ENCODE measurements around the gene ARHGEF12.

The ARHGEF12 gene

DNA sequence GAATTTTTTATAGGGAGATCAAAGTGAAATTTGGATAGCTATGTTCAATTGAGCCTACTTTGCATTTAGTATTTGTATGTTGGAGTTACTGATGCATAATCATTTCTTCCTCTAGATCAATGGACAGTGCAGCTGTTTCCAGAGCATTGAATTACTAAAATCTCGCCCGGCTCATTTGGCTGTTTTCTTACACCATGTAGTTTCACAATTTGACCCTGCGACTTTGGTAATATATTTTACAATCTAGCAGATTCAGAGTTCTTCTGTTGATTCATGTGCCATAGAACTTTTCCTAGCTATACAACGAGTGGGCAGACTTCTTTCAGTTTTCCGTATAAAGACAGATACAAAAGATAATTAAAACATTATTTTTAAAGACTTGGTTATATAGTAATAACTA, 105.4 kb downstream of the ARHGEF12 start:
- Histone ChIP-seq H3K4me1 (ENCODE audit: control insufficient read depth in 1 of 2, insufficient read depth in 1 of 2, low read depth in 1 of 2, low read length in 1 of 2) (no peaks in the 10 kb centered on the region), H3K27me3 (peaks cover 11% of the 10 kb centered on the region), H3K36me3 (no peaks in the 10 kb centered on the region), H3K9me3 (no peaks in the 10 kb centered on the region), H3K4me3 (ENCODE audit: low read depth in 1 of 2, low read length in 1 of 2) (no peak overlapping the region), H3K27ac (no peak overlapping the region)
- TF ChIP-seq, protein P1, sequence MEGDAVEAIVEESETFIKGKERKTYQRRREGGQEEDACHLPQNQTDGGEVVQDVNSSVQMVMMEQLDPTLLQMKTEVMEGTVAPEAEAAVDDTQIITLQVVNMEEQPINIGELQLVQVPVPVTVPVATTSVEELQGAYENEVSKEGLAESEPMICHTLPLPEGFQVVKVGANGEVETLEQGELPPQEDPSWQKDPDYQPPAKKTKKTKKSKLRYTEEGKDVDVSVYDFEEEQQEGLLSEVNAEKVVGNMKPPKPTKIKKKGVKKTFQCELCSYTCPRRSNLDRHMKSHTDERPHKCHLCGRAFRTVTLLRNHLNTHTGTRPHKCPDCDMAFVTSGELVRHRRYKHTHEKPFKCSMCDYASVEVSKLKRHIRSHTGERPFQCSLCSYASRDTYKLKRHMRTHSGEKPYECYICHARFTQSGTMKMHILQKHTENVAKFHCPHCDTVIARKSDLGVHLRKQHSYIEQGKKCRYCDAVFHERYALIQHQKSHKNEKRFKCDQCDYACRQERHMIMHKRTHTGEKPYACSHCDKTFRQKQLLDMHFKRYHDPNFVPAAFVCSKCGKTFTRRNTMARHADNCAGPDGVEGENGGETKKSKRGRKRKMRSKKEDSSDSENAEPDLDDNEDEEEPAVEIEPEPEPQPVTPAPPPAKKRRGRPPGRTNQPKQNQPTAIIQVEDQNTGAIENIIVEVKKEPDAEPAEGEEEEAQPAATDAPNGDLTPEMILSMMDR (IDR thresholded peaks at IDR 0.05), result no peak

DNA sequence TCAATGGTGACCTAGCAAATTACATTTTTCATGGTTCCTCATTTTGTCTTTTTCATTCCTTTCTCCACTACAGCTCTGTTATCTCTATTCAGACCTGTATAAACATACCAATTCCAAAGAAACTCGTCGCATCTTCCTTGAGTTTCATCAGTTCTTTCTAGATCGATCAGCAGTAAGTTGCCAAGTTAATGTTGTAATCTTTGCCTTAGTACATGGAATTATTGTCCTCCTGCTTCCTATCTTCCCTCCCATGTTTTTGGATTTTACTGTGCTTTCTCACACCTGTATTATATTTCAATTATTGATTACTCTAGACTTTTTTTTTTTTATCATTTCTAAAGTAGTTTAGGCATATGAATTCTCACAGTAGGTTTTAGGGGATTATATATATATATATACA, 105.8 kb downstream of the ARHGEF12 start:
- TF ChIP-seq, protein P1 (IDR thresholded peaks at IDR 0.05), result no peak
- Histone ChIP-seq H3K27ac (no peak overlapping the region), H3K9me3 (no peaks in the 10 kb centered on the region), H3K4me3 (ENCODE audit: low read depth in 1 of 2, low read length in 1 of 2) (no peak overlapping the region), H3K4me1 (ENCODE audit: control insufficient read depth in 1 of 2, insufficient read depth in 1 of 2, low read depth in 1 of 2, low read length in 1 of 2) (no peaks in the 10 kb centered on the region), H3K36me3 (no peaks in the 10 kb centered on the region), H3K27me3 (peaks cover 11% of the 10 kb centered on the region)

DNA sequence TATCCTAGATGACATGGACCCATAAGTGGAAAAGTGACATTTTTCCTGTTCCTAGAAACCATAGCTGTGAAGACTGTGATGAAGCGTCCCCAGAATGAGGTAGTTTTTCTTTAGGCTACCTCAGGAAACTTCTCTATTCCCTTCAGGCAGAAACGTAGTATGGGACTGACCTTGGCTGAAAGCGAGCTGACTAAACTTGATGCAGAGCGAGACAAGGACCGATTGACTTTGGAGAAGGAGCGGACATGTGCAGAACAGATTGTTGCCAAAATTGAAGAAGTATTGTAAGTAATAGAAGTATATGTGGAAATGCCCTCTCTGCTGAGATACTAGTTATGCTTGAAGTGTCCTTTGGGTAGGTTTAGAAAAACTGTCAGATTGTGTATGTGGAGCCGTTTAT, 110.6 kb downstream of the ARHGEF12 start:
- Histone ChIP-seq H3K36me3 (no peaks in the 10 kb centered on the region), H3K4me1 (ENCODE audit: control insufficient read depth in 1 of 2, insufficient read depth in 1 of 2, low read depth in 1 of 2, low read length in 1 of 2) (no peaks in the 10 kb centered on the region), H3K9me3 (no peaks in the 10 kb centered on the region), H3K27ac (no peak overlapping the region), H3K27me3 (peaks cover 4% of the 10 kb centered on the region), H3K4me3 (ENCODE audit: low read depth in 1 of 2, low read length in 1 of 2) (no peak overlapping the region)
- TF ChIP-seq, protein P1 (IDR thresholded peaks at IDR 0.05), result no peak

DNA sequence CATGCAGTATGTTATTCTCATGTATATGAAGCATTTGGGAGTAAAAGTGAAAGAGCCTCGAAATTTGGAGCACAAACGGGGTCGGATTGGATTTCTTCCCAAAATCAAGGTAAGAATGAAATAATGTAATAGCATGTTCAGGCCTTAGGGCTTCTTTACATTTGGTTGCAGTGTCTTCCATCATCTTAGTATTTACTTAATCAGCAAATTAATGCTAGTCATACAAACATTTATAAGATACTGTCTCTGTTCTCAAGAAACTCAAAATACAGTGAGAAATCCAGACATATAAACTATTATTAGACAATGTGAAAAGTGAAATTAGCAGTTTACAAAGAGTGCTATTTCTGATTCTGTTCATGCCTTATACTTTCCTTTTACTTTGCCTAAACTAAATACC, 112.0 kb downstream of the ARHGEF12 start:
- TF ChIP-seq, protein P1 (IDR thresholded peaks at IDR 0.05), result no peak

DNA sequence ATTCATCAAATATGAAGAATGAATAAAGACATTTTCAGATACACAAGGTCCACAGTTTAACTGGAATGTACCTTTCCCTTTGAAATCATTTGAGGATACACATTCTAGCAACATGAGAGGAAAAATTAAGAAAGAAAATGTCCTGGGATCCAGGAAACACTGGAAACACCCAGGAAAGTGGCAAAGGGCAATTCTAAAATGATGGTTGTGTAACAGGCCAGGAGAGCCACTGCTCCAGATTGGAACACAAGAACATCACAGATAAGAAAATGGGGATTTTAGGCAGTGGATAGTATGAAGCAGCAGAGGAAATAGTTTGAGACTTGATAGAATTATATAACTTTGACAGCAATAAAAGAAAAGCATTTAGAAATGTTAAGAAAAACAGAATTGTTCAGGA, 119.3 kb downstream of the ARHGEF12 start:
- H3K4me1 ChIP-seq (ENCODE audit: control insufficient read depth in 1 of 2, insufficient read depth in 1 of 2, low read depth in 1 of 2, low read length in 1 of 2), result no peaks in the 10 kb centered on the region
- no peaks in the 10 kb centered on the region for H3K36me3 ChIP-seq
- no peak overlapping the region for H3K27ac ChIP-seq
- no peaks in the 10 kb centered on the region for H3K9me3 ChIP-seq
- no peak overlapping the region for H3K4me3 ChIP-seq (ENCODE audit: low read depth in 1 of 2, low read length in 1 of 2)
- peaks cover 8% of the 10 kb centered on the region for H3K27me3 ChIP-seq
- TF ChIP-seq, protein P1 (IDR thresholded peaks at IDR 0.05), result no peak

More for the DNA sequence above, 112.0 kb downstream of the ARHGEF12 start:
- no peak overlapping the region for H3K27ac ChIP-seq
- peaks cover 11% of the 10 kb centered on the region for H3K27me3 ChIP-seq
- H3K4me3 ChIP-seq (ENCODE audit: low read depth in 1 of 2, low read length in 1 of 2), result no peak overlapping the region
- H3K9me3 ChIP-seq, result no peaks in the 10 kb centered on the region
- H3K4me1 ChIP-seq (ENCODE audit: control insufficient read depth in 1 of 2, insufficient read depth in 1 of 2, low read depth in 1 of 2, low read length in 1 of 2), result no peaks in the 10 kb centered on the region
- H3K36me3 ChIP-seq, result no peaks in the 10 kb centered on the region

DNA sequence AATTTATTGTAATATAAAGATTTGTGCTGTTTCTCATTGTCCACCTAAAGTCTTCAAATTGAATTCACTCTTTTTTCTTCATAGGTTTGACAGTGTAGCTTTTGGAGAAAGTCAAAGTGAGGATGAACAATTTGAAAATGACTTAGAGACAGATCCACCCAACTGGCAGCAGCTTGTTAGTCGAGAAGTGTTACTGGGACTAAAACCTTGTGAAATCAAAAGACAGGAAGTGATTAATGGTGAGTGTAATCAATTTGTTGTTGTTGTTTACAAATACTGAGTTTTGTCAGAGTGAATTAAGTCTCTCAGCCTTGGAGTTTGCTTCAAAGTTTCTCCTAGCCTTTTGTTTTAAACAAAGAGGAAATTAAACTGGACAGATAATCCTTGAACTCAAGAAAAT, 121.8 kb downstream of the ARHGEF12 start:
- H3K36me3 ChIP-seq, result no peaks in the 10 kb centered on the region
- no peaks in the 10 kb centered on the region for H3K4me1 ChIP-seq (ENCODE audit: control insufficient read depth in 1 of 2, insufficient read depth in 1 of 2, low read depth in 1 of 2, low read length in 1 of 2)
- H3K27me3 ChIP-seq, result no peaks in the 10 kb centered on the region
- H3K4me3 ChIP-seq (ENCODE audit: low read depth in 1 of 2, low read length in 1 of 2), result no peak overlapping the region
- H3K27ac ChIP-seq, result no peak overlapping the region
- TF ChIP-seq, protein P1 (IDR thresholded peaks at IDR 0.05), result no peak
- H3K9me3 ChIP-seq, result no peaks in the 10 kb centered on the region
